Activated naive CD4-positive, alpha-beta T cell treated with anti-CD3 and anti-CD28 coated beads, Interleukin-2, amount 50 U/mL, for 24 hours (primary cell): ENCODE measurements around the gene FAR2.
"Not testable (repeated sequence)": the region's sequence is repeated elsewhere in the genome, so short reads cannot be mapped to it uniquely, and the experiment has no call there.

Experiments used
- H3K27ac Mint-ChIP-seq: one replicate; pipeline ENCODE4 v1.8.0; 2021; ENCODE audit warnings: mild to moderate bottlenecking, mixed read lengths
- H3K27me3 Mint-ChIP-seq: one replicate; pipeline ENCODE4 v1.8.0; 2021; ENCODE audit warnings: mixed read lengths
- H3K36me3 Mint-ChIP-seq: one replicate; pipeline ENCODE4 v1.8.0; 2021; ENCODE audit warnings: mixed read lengths
- H3K4me1 Mint-ChIP-seq: one replicate; pipeline ENCODE4 v1.8.0; 2021; ENCODE audit warnings: mixed read lengths
- H3K4me3 Mint-ChIP-seq: one replicate; pipeline ENCODE4 v1.8.0; 2021; ENCODE audit warnings: mild to moderate bottlenecking, mixed read lengths
- H3K9me3 Mint-ChIP-seq: one replicate; pipeline ENCODE4 v1.8.0; 2021; ENCODE audit warnings: mixed read lengths

The FAR2 gene

GRCh38 chr12:29264424-29264823 lies 115.3 kb downstream of the FAR2 start:
- H3K4me3 Mint-ChIP-seq = no peak overlapping the region
- H3K27me3 Mint-ChIP-seq = no peaks in the 10 kb centered on the region
- H3K27ac Mint-ChIP-seq = no peak overlapping the region
- H3K9me3 Mint-ChIP-seq = peaks cover 35% of the 10 kb centered on the region
- peaks cover 11% of the 10 kb centered on the region for H3K36me3 Mint-ChIP-seq
- H3K4me1 Mint-ChIP-seq = no peaks in the 10 kb centered on the region

GRCh38 chr12:29269706-29270408 lies 120.8 kb downstream of the FAR2 start:
- no peaks in the 10 kb centered on the region for H3K4me1 Mint-ChIP-seq
- peaks cover 3% of the 10 kb centered on the region for H3K36me3 Mint-ChIP-seq
- H3K9me3 Mint-ChIP-seq = peaks cover 8% of the 10 kb centered on the region
- H3K4me3 Mint-ChIP-seq = no peak overlapping the region
- no peak overlapping the region for H3K27ac Mint-ChIP-seq
- no peaks in the 10 kb centered on the region for H3K27me3 Mint-ChIP-seq

- H3K27ac Mint-ChIP-seq = no peak overlapping the region
- no peak overlapping the region for H3K4me3 Mint-ChIP-seq
- no peaks in the 10 kb centered on the region for H3K27me3 Mint-ChIP-seq
- peaks cover 2% of the 10 kb centered on the region for H3K9me3 Mint-ChIP-seq
- H3K4me1 Mint-ChIP-seq = no peaks in the 10 kb centered on the region
- peaks cover 3% of the 10 kb centered on the region for H3K36me3 Mint-ChIP-seq
Observed at GRCh38 chr12:29270446-29270845, 121.4 kb downstream of the FAR2 start.

GRCh38 chr12:29273178-29273843 lies 124.2 kb downstream of the FAR2 start:
- H3K36me3 Mint-ChIP-seq = peaks cover 5% of the 10 kb centered on the region
- H3K9me3 Mint-ChIP-seq = no peaks in the 10 kb centered on the region
- no peaks in the 10 kb centered on the region for H3K4me1 Mint-ChIP-seq
- H3K27me3 Mint-ChIP-seq = no peaks in the 10 kb centered on the region
- no peak overlapping the region for H3K27ac Mint-ChIP-seq
- H3K4me3 Mint-ChIP-seq = no peak overlapping the region

DNA sequence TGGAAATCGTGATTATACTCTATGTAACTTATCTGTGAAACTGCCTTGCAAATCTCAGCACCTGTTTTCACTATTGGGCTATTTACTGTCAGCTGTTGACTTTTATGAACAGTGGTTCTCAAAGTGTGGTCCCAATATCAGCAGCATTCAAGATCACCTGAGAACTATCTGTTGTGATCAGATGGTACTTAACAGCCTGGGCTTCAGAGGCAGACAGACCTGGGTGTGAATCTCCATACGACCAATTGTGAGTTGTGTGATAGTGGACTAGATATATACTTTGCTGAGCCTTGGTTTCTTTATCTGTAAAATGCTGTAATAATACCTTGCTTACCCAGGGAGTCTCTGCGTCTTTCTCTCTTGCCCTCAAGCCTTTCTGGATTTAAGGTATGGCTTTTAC lies 126.8 kb downstream of the FAR2 start:
- Mint-ChIP-seq H3K4me3 (no peak overlapping the region), H3K27ac (no peak overlapping the region), H3K27me3 (no peaks in the 10 kb centered on the region), H3K36me3 (peaks cover 6% of the 10 kb centered on the region), H3K9me3 (no peaks in the 10 kb centered on the region), H3K4me1 (no peaks in the 10 kb centered on the region)

DNA sequence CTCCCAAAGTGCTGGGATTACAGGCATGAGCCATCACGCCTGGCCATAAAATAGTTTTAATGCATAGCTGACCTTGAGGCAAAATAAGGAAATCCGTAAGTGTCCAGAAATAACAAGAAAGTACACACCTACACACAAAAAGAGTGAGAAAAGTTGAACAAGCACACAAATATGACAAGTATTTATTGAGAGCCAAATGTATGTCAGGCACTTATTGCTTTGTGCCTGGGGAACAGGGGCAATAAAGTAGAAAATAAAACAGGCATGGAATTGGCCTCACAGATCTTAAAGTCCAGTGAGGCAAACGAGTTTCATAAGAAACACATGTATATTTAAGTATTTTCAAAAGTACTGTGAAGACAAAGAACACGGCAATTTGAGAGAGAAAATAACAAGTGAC lies 128.2 kb downstream of the FAR2 start:
- Mint-ChIP-seq H3K27ac (no peak overlapping the region), H3K4me3 (no peak overlapping the region), H3K36me3 (peaks cover 11% of the 10 kb centered on the region), H3K9me3 (no peaks in the 10 kb centered on the region), H3K4me1 (peaks cover 2% of the 10 kb centered on the region), H3K27me3 (no peaks in the 10 kb centered on the region)

DNA sequence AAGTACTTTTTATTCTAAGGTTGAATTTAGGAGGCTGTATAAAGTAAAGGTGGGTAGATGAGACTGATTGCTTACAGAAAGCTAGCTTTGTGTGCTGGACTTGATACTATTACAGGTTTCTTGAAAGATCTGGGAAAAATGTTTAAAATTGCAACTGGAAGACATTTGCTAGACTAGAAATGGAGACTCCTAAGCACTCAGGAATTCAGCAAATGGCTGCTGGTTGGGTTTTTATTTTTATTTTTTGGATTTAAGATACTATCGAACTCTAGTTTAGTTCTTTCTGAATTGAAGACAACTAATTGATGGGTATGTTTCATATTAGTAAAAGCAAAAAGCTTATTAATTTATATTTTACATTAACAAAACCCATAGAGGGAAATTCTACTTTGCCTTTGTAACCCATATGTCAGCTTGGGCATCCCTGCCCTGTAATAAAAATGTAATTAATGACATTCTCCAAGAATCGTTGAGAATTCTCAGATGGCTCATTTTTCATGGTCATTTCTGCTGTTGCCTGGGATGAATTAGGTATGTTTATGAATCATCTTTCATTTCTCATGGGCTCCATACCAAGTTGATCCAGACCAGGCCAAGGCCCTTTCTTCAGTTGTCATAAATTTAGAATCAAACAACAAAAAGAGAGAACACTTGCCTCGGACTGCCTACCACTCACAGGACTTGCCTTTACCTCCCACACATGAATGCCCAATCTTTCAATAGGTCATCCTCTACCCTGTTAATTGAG lies 129.8 kb downstream of the FAR2 start:
- Mint-ChIP-seq H3K27me3 (no peaks in the 10 kb centered on the region), H3K9me3 (no peaks in the 10 kb centered on the region), H3K4me3 (no peak overlapping the region), H3K4me1 (peaks cover 8% of the 10 kb centered on the region), H3K27ac (no peak overlapping the region), H3K36me3 (peaks cover 8% of the 10 kb centered on the region)

DNA sequence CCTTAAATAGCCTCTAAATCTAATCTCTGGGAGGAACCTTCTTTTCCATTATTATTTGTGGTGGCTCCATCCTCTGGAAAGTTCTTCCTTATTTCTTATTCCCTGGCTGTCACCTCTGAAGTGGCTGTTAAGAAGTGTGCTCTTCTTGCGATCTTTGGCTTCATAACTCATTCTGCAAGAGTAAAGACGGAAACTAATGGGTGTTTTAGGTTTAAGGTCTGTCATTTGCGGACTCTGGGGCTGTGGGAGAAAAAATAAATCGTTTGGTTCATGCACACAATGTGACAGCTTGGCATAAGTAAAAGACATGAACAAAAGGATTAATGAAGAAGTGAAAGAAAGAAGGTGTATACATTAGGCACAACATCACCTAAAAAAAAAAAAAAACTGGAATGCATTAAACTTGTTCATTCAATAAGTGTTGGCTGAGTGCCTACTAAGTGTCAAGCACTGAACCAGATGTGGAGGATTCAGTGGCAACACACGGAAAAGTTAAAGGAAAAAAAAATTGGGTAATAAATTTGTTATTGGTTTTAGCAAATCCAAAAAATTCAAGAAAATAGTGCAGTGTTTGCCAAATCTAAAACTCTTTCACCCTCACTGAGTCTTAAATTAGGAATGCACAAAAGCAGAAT lies 132.4 kb downstream of the FAR2 start:
- peaks cover 8% of the 10 kb centered on the region for H3K36me3 Mint-ChIP-seq
- no peak overlapping the region for H3K4me3 Mint-ChIP-seq
- H3K27me3 Mint-ChIP-seq = no peaks in the 10 kb centered on the region
- no peaks in the 10 kb centered on the region for H3K9me3 Mint-ChIP-seq
- H3K4me1 Mint-ChIP-seq = peaks cover 8% of the 10 kb centered on the region
- H3K27ac Mint-ChIP-seq = no peak overlapping the region

GRCh38 chr12:29282031-29282816 lies 133.1 kb downstream of the FAR2 start:
- Mint-ChIP-seq H3K36me3 (peaks cover 6% of the 10 kb centered on the region), H3K9me3 (no peaks in the 10 kb centered on the region), H3K27ac (no peak overlapping the region), H3K4me3 (no peak overlapping the region), H3K27me3 (no peaks in the 10 kb centered on the region), H3K4me1 (peaks cover 8% of the 10 kb centered on the region)

GRCh38 chr12:29283969-29284700 lies 135.1 kb downstream of the FAR2 start:
- Mint-ChIP-seq H3K36me3 (peaks cover 8% of the 10 kb centered on the region), H3K9me3 (no peaks in the 10 kb centered on the region), H3K27me3 (no peaks in the 10 kb centered on the region), H3K27ac (no peak overlapping the region), H3K4me3 (no peak overlapping the region), H3K4me1 (peaks cover 8% of the 10 kb centered on the region)

GRCh38 chr12:29286081-29286790 lies 137.2 kb downstream of the FAR2 start:
- Mint-ChIP-seq H3K27me3 (no peaks in the 10 kb centered on the region), H3K9me3 (no peaks in the 10 kb centered on the region), H3K36me3 (peaks cover 13% of the 10 kb centered on the region), H3K4me3 (no peak overlapping the region), H3K4me1 (peaks cover 8% of the 10 kb centered on the region), H3K27ac (no peak overlapping the region)

DNA sequence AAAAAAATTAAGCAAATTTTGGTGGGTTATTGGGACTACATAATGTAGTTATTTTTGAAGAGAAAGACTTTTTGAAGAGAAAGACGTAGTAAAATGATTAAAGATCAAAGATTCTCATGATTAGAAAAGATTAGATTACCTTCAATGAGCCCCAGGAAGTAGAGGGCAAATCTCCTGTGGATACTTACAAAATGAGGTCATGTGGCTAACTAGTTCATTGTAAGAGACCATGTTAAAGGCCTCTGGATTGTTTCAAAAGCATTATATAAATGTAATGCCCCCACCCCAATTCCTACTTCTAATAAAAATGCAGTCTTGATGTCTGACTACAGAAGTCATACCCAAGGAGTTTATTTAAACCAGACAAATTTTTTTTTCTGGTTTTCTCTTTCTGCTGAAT lies 138.5 kb downstream of the FAR2 start:
- no peaks in the 10 kb centered on the region for H3K9me3 Mint-ChIP-seq
- H3K36me3 Mint-ChIP-seq = peaks cover 11% of the 10 kb centered on the region
- H3K4me3 Mint-ChIP-seq = no peak overlapping the region
- H3K27ac Mint-ChIP-seq = no peak overlapping the region
- no peaks in the 10 kb centered on the region for H3K27me3 Mint-ChIP-seq
- peaks cover 1% of the 10 kb centered on the region for H3K4me1 Mint-ChIP-seq

DNA sequence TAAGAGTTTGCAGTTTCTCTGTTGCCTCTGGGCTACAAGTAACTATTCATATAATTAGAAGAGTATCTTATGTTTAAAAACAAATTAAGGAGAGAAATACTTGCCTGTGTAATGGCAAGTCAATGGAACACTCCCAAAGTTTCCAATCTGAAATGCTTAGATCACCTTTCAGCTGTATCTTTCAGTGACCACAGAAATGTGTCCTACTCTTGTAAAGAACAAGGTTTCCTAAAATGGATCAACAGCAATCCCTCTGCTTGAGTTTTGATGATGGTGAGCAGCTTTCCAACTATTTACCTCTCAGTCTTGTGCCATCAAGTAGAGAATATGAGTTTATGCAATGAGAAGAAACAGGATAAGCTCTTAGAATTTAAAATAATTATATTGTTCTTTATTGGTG lies 139.0 kb downstream of the FAR2 start:
- H3K4me1 Mint-ChIP-seq = no peaks in the 10 kb centered on the region
- no peak overlapping the region for H3K4me3 Mint-ChIP-seq
- H3K36me3 Mint-ChIP-seq = peaks cover 11% of the 10 kb centered on the region
- no peak overlapping the region for H3K27ac Mint-ChIP-seq
- no peaks in the 10 kb centered on the region for H3K27me3 Mint-ChIP-seq
- no peaks in the 10 kb centered on the region for H3K9me3 Mint-ChIP-seq

- not testable (repeated sequence) for H3K27ac Mint-ChIP-seq, H3K27me3 Mint-ChIP-seq, H3K4me3 Mint-ChIP-seq, H3K4me1 Mint-ChIP-seq, H3K9me3 Mint-ChIP-seq
- peaks cover 11% of the 10 kb centered on the region for H3K36me3 Mint-ChIP-seq
Observed at GRCh38 chr12:29290475-29290874, 141.4 kb downstream of the FAR2 start.
